H9 (cell line): ENCODE results near the gene PRB3. TPM values are rescaled to one million over a fixed set of nuclear protein-coding genes. Genes with fewer than 3 reads are reported as not detected.

ENCODE experiments used
- DNase-seq: peaks from one replicate; pipeline ENCODE4 v3.0.0-alpha.2; 2017
- H2AFZ ChIP-seq: one replicate; pipeline ENCODE4 v1.6.1; 2013; ENCODE audit warnings: mild to moderate bottlenecking, low read length, control low read depth, moderate library complexity
- H2AK5ac ChIP-seq: 2 replicates; pipeline ENCODE4 v1.6.1; 2013; ENCODE audit warnings: low read length, control low read depth, mixed read lengths; ENCODE audit not compliant: insufficient read length
- H2BK120ac ChIP-seq: one replicate; pipeline ENCODE4 v1.6.1; 2013; ENCODE audit warnings: low read depth, mild to moderate bottlenecking, low read length, control low read depth, inconsistent platforms; ENCODE audit not compliant: poor library complexity, severe bottlenecking
- H2BK12ac ChIP-seq: 2 replicates; pipeline ENCODE4 v1.6.1; 2013; ENCODE audit warnings: low read length, control low read depth, mixed read lengths, low read depth; ENCODE audit not compliant: insufficient read length
- H2BK15ac ChIP-seq: 2 replicates; pipeline ENCODE4 v1.6.1; 2013; ENCODE audit warnings: low read depth, low read length, control low read depth
- H2BK20ac ChIP-seq: one replicate; pipeline ENCODE4 v1.6.1; 2013; ENCODE audit warnings: low read depth, mild to moderate bottlenecking, low read length, control low read depth, inconsistent platforms; ENCODE audit not compliant: poor library complexity, severe bottlenecking
- H2BK5ac ChIP-seq: 2 replicates; pipeline ENCODE4 v1.6.1; 2013; ENCODE audit warnings: low read length, control low read depth, mixed read lengths; ENCODE audit not compliant: insufficient read length
- H3K14ac ChIP-seq: 2 replicates; pipeline ENCODE4 v1.6.1; 2013; ENCODE audit warnings: low read length, control low read depth; ENCODE audit not compliant: insufficient read depth
- H3K18ac ChIP-seq: 2 replicates; pipeline ENCODE4 v1.6.1; 2013; ENCODE audit warnings: low read depth, mild to moderate bottlenecking, mixed read lengths, low read length, control low read depth; ENCODE audit not compliant: insufficient read length
- H3K23ac ChIP-seq: 2 replicates; pipeline ENCODE4 v1.6.1; 2013; ENCODE audit warnings: low read length, control low read depth, mixed read lengths, low read depth; ENCODE audit not compliant: insufficient read length
- H3K23me2 ChIP-seq: 2 replicates; pipeline ENCODE4 v1.6.1; 2013; ENCODE audit warnings: low read depth, mild to moderate bottlenecking, mixed read lengths, low read length, control low read depth; ENCODE audit not compliant: insufficient read length, poor library complexity, severe bottlenecking
- H3K27ac ChIP-seq: 2 replicates; pipeline ENCODE4 v1.5.1; 2013; ENCODE audit warnings: low read length, control low read depth, mixed read lengths, low read depth; ENCODE audit not compliant: insufficient read length
- H3K27me3 ChIP-seq: 2 replicates; pipeline ENCODE4 v1.6.1; 2013; ENCODE audit warnings: low read length, control low read depth, inconsistent platforms; ENCODE audit not compliant: insufficient read depth
- H3K4ac ChIP-seq: 2 replicates; pipeline ENCODE4 v1.6.1; 2013; ENCODE audit warnings: low read depth, mild to moderate bottlenecking, control low read depth, inconsistent platforms, low read length, moderate library complexity
- H3K4me1 ChIP-seq: 2 replicates; pipeline ENCODE4 v1.6.1; 2013; ENCODE audit warnings: low read length, control low read depth, inconsistent platforms; ENCODE audit not compliant: insufficient read depth
- H3K4me2 ChIP-seq: 2 replicates; pipeline ENCODE4 v1.6.1; 2013; ENCODE audit warnings: low read length, control low read depth, mixed read lengths; ENCODE audit not compliant: insufficient read length, insufficient read depth
- H3K56ac ChIP-seq: 2 replicates; pipeline ENCODE4 v1.6.1; 2013; ENCODE audit warnings: low read depth, mild to moderate bottlenecking, mixed read lengths, low read length, control low read depth; ENCODE audit not compliant: insufficient read length
- H3K79me1 ChIP-seq: 2 replicates; pipeline ENCODE4 v1.6.1; 2013; ENCODE audit warnings: low read depth, mild to moderate bottlenecking, moderate library complexity, low read length, control low read depth, inconsistent platforms; ENCODE audit not compliant: insufficient read depth, poor library complexity, severe bottlenecking
- H3K79me2 ChIP-seq: 2 replicates; pipeline ENCODE4 v1.6.1; 2013; ENCODE audit warnings: low read length, control low read depth, inconsistent platforms; ENCODE audit not compliant: insufficient read depth
- H3K9ac ChIP-seq: 2 replicates; pipeline ENCODE4 v1.6.1; 2013; ENCODE audit warnings: low read length, control low read depth, mixed read lengths; ENCODE audit not compliant: insufficient read length; ENCODE audit errors: extremely low read depth
- H3K9me3 ChIP-seq: one replicate; pipeline ENCODE4 v1.6.1; 2013; ENCODE audit warnings: low read depth, low read length, inconsistent platforms; ENCODE audit not compliant: control insufficient read depth
- H3T11ph ChIP-seq: one replicate; pipeline ENCODE4 v1.6.1; 2013; ENCODE audit warnings: mild to moderate bottlenecking, low read length, control low read depth, inconsistent platforms
- H4K20me1 ChIP-seq: one replicate; pipeline ENCODE4 v1.6.1; 2013; ENCODE audit not compliant: control insufficient read depth, insufficient read length, insufficient read depth
- H4K5ac ChIP-seq: 2 replicates; pipeline ENCODE4 v1.6.1; 2013; ENCODE audit warnings: low read depth, mild to moderate bottlenecking, mixed read lengths, low read length, control low read depth; ENCODE audit not compliant: insufficient read length
- H4K8ac ChIP-seq: replicated peaks from 2 replicates; pipeline ENCODE4 v1.6.1; 2013; ENCODE audit warnings: low read length, control low read depth, mixed read lengths, low read depth; ENCODE audit not compliant: insufficient read length
- H4K91ac ChIP-seq: 2 replicates; pipeline ENCODE4 v1.6.1; 2013; ENCODE audit warnings: low read depth, mild to moderate bottlenecking, moderate library complexity, mixed read lengths, low read length, control low read depth; ENCODE audit not compliant: insufficient read length
- H3K27ac Mint-ChIP-seq, 3 experiments: 2 replicates in 2 of 3; 3 replicates in 1 of 3; pipeline ENCODE4 v1.8.0; 2020 to 2021; ENCODE audit warnings: mixed read lengths in 3 of 3, mild to moderate bottlenecking in 1 of 3, moderate library complexity in 1 of 3
- H3K27me3 Mint-ChIP-seq: 2 replicates; pipeline ENCODE4 v1.8.0; 2021; ENCODE audit warnings: low read depth, mild to moderate bottlenecking, moderate library complexity, mixed read lengths
- H3K36me3 Mint-ChIP-seq, 3 experiments: 2 replicates in 2 of 3; 3 replicates in 1 of 3; pipeline ENCODE4 v1.8.0; 2020 to 2021; ENCODE audit warnings: low read depth in 3 of 3, mixed read lengths in 3 of 3; ENCODE audit not compliant: insufficient read depth in 1 of 3
- H3K4me1 Mint-ChIP-seq, 2 experiments: 2 replicates each; pipeline ENCODE4 v1.8.0; 2020; ENCODE audit warnings: mixed read lengths in 2 of 2
- H3K4me3 Mint-ChIP-seq, 2 experiments: 2 replicates in 1 of 2; 3 replicates in 1 of 2; pipeline ENCODE4 v1.8.0; 2020 to 2021; ENCODE audit warnings: mild to moderate bottlenecking in 2 of 2, mixed read lengths in 2 of 2, moderate library complexity in 1 of 2
- H3K9me3 Mint-ChIP-seq, 2 experiments: 2 replicates in 1 of 2; 3 replicates in 1 of 2; pipeline ENCODE4 v1.8.0; 2020; ENCODE audit warnings: mild to moderate bottlenecking in 2 of 2, mixed read lengths in 2 of 2, moderate library complexity in 1 of 2
- CTCF ChIP-seq: fragments of 200-600 bp; sonication (generic); conservative IDR thresholded peaks from 3 replicates; pipeline ENCODE4 v1.8.0; 2021; ENCODE audit warnings: antibody characterized with exemption, mild to moderate bottlenecking
- WGBS: extraction: QIAGEN DNeasy Blood & Tissue Kit; methylation state at CpG from one replicate; pipeline ENCODE4 v1.1.7; 2013; ENCODE audit warnings: missing lambda C conversion rate, low lambda C conversion rate, mixed read lengths; ENCODE audit not compliant: insufficient read length; ENCODE audit errors: extremely low coverage; 5-methylcytosine and 5-hydroxymethylcytosine counted together
- total RNA-seq: library from RNA; stranded (reverse); gene quantifications from 2 replicates; pipeline ENCODE4 v1.2.1, GENCODE V29; 2021

PRB3 gene
- total RNA-seq, 1 experiment from 2014 or later = 1.6 TPM

GRCh38 chr12:11233532-11233931 is 36.0 kb downstream of the PRB3 start:
- no peak overlapping the region for H3K27ac ChIP-seq
- no peaks in the 10 kb centered on the region for H3K36me3 Mint-ChIP-seq
- no peak overlapping the region for H2BK120ac ChIP-seq
- no peaks in the 10 kb centered on the region for H3K79me2 ChIP-seq
- no peaks in the 10 kb centered on the region for H4K20me1 ChIP-seq
- no peak overlapping the region for H2BK5ac ChIP-seq
- H3K9me3 ChIP-seq = no peaks in the 10 kb centered on the region
- no peak overlapping the region for H4K5ac ChIP-seq
- H3K4me1 ChIP-seq = no peaks in the 10 kb centered on the region
- no peaks in the 10 kb centered on the region for H3K23me2 ChIP-seq
- H3K4me1 Mint-ChIP-seq = 0 out of 4 replicates have a peak, but pooled peaks cover 0 to 3% of the 10 kb centered on the region in 2 experiments
- no peak overlapping the region for H2BK20ac ChIP-seq
- no peak overlapping the region for H2BK15ac ChIP-seq
- no peak overlapping the region for H3K4ac ChIP-seq
- H3K4me2 ChIP-seq = no peak overlapping the region
- H3K27me3 Mint-ChIP-seq = no peaks in the 10 kb centered on the region; the same call in 1 of the 2 replicates
- no peaks in the 10 kb centered on the region for H3K9me3 Mint-ChIP-seq
- no peak overlapping the region for H4K8ac ChIP-seq
- H4K91ac ChIP-seq = no peak overlapping the region
- WGBS = no CpG with 5 or more reads among the region's 5 CpGs
- H3K27me3 ChIP-seq = no peaks in the 10 kb centered on the region
- no peak for DNase-seq
- H3K14ac ChIP-seq = no peak overlapping the region
- H3K4me3 Mint-ChIP-seq = no peak overlapping the region
- H3K23ac ChIP-seq = no peak overlapping the region
- no peak overlapping the region for H2AFZ ChIP-seq
- H3K9ac ChIP-seq = no peak overlapping the region
- H3K56ac ChIP-seq = no peak overlapping the region
- no peak overlapping the region for H3T11ph ChIP-seq
- no peak for TF ChIP-seq CTCF
- H3K79me1 ChIP-seq = no peaks in the 10 kb centered on the region
- no peak overlapping the region for H2BK12ac ChIP-seq
- H2AK5ac ChIP-seq = no peak overlapping the region
- H3K27ac Mint-ChIP-seq = no peak overlapping the region
- no peak overlapping the region for H3K18ac ChIP-seq
